COLO668 (cell line): ENCODE data around the gene ZNF428.
"Not testable (repeated sequence)": the region's sequence is repeated elsewhere in the genome, so short reads cannot be mapped to it uniquely, and the experiment has no call there.

Source experiments
- DNase-seq: peaks from one replicate; lab custom pipeline; 2025; ENCODE audit not compliant: unreplicated experiment; lab: John Stamatoyannopoulos, UW

Gene ZNF428

DNA sequence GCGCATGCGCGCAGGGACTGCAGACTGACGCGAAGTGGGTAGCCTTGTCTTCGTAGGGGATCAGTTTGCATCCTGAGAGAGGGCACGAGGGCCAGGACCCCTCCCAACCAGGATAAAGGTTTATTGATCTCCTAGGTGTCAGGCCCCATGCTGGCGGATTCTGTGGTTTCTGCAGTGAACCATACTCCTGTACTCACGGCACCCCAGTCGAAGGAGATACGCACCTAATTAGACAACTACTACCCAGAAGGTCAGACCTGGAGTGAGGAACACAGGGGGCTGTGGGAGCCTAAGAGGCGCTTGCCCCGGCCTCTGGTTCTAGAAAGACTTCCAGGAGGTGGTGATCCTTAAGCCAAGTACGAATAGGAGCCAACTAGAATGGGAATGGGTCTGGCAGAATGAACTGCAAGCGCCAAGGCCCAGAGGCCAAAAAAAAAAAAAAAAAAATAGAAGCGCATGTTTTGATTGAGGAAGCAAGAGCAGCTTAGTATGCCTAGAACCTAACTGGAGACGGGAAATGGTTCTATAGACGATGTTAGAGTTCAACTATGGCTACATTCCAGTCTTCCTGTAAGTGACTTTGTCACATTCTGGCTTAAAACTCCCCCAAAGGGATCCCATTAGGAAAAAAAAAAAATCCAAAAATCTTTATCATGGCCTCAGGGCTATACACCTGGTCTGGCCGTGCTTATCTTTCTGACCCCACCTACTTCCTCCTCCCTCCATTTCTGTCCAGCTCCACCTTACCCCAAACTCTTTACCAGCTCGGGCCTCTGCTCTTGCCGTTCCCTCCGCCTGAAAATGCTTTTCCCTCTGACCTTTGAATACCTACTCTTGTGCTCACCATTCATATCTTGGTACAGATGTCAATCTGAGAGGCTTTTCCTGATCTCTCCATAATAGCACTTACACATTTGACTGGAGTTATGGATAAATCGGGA lies 902 bp upstream of the ZNF428 start:
- no peak for DNase-seq

DNA sequence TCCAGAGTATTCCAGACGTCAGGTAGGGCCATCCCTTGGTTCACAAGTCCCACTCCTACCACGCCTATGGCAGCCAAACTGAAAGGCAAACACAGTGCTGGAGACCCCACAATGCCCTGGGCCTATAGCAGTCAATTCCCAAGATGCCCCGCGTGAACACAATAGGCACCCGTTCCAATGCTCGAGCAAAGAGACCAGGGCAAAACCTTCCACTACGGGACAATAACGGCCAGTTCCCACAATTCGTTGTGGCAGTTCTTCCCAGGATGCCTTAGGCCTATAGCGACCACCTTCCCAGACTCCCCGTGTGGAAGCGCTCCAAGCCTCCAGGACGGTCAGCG lies 538 bp downstream of the ZNF428 start:
- DNase-seq = peak; percentile 68

DNA sequence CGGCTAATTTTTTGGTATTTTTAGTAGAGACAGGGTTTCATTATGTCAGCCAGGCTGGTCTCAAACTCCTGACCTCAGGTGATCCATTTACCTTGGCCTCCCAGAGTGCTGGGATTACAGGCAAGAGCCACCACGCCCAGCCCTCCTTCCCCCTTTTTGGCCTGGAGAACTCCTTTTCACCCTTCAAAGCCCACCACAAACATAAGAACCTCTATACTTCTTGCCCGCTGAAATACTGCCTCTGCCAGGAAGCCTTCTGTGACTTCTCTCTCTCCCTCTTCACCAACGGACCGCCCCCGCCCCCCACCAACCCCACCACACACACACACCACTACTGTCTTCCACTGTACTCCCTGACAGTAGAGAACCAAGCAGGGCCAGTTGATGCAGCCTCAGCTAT lies 2.5 kb downstream of the ZNF428 start:
- DNase-seq = no peak

DNA sequence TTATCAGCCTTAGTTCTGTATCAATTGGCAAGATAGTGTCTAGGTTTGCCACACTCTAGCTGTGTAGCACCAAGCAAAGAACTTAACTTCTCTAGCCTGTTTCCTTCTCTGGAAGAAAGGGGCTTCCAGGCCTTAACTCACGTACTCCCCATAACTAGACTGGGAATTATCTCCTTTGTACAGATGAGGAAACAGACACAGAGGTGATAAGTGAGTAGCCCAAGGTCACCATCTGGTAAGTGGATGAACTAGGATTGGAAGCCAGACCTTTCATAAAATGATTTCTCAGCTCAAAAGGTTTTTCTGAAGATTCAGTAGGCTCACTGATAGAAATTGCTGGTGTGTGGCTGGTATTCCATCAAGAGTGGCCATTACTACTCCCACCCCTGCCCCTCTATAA lies 3.1 kb downstream of the ZNF428 start:
- no peak for DNase-seq

DNA sequence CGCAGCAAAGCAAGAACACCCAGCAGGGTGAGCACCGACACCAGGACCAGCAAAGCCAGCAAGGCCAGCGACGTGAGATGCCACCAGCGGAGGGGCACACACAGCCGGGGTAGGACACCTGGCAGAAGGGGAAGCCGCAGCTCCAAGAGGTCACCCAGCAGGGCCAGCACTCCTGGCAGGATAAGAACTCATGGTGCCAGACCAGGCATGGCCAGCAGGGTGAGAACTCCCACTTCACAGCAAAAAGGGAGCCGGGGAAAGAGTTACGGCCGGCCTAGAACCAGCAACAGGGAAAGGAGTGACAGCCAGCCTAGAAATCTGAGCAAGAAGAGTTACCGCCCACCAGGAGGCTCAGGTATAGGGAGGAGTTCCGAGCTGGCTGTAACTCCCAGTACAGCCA lies 7.1 kb downstream of the ZNF428 start:
- DNase-seq = no peak

DNA sequence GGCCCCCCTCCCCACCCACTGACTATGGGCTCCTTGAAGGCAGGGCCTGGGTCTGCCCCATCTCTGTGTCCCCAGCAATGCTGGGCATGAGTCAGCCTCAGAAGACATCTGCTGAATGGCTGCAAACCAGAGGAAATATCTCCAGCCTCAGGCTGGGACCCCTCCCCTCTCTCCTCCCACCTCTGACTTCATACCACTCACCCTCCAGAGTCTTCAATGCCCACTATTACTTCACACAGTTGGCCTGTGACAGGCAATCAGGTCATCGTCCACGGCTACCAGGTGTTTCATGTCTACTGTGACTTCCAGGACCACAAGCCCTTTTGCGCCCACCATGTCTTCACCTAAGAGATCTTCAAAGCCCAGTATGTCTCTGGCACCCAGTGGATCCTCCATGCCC lies 7.6 kb downstream of the ZNF428 start, which contains the start of gene SRRM5:
TSS of gene SRRM5 (plus strand) at position 301 of the 400 bp plus-strand sequence. CDS start at position 335, 34 bp downstream.
- DNase-seq = no peak

DNA sequence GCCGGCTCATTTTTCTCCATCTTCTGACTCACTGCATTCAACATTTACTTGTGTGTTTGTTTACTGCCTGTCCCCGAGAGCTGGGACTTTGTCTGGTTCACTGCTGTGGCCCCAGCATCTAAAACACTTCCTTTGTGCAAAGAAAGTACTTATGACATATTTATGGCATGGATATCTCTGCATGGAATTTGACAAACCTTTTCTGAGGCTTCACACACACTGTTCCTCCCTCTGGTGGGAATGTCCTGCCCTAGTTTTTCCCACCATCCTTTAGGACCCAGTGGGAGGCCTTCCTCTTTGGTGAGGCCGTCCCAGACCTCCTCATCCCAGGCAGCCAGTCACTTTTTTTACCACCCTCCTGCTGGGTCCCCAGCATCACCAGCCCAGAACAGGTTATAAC lies 8.9 kb downstream of the ZNF428 start:
- no peak for DNase-seq

DNA sequence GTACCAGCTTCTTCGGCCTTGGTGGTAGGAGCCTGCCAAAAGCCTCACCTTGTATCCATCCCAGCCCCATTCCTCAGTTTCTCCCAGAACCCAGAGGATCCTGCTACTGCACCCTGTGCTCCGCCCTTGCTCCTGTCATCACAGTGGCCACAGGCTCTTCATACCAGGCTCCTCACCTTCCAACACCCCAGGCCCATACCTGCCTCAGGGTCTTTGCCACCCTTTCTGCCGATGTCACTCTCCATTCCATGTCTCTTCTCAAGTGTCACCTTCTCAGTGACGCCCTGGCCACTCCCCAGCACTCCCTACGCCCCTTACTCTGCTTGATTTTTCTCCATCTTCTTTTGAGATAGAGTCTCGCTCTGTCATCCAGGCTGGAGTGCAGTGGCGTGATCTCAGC lies 9.6 kb downstream of the ZNF428 start:
- DNase-seq = no peak

DNA sequence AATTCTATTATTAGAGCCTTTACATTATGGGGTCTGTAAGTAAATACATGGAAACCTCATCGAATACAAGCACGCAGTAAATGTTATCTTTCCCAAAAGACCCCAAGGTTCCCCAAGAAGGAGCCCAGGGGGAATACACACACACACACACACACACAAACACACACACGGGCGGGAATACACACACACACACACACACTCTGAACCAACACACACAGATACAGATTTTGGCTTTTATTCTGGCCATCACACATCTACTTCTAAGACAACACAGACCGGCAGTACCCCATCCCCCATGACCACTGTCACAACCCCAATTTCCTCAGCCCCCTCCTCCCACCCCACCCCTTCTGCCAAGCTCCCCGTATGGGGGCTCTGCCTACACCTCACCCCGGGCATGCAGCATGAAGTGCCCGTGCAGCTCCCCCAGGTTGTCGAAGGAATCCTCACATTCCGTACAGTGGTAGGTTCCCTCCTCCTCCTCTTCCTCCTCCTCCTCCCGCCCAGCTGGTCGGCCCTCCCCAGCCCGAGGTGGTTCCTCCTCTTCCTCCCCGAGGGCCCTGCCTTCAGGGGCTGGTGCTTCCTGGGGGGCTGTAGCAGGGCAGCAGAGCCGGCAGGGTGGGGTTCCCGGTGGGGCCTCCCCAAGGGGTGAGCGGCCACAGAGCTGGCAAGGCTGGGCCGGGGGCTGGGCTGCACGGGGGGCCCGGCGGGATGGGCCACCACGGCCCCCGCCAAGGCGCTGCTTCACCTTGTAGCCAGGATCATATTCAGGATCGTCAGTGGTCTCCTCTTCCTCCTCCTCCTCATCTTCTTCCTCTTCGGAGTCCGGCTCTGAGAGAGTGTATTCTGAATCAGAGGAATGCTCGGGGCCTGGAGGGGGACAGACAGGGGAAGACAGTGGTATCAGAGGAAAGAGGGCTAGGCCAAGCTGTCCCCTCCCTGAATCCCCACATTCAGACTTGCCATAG lies 11.9 kb downstream of the ZNF428 start:
- DNase-seq = no peak

DNA sequence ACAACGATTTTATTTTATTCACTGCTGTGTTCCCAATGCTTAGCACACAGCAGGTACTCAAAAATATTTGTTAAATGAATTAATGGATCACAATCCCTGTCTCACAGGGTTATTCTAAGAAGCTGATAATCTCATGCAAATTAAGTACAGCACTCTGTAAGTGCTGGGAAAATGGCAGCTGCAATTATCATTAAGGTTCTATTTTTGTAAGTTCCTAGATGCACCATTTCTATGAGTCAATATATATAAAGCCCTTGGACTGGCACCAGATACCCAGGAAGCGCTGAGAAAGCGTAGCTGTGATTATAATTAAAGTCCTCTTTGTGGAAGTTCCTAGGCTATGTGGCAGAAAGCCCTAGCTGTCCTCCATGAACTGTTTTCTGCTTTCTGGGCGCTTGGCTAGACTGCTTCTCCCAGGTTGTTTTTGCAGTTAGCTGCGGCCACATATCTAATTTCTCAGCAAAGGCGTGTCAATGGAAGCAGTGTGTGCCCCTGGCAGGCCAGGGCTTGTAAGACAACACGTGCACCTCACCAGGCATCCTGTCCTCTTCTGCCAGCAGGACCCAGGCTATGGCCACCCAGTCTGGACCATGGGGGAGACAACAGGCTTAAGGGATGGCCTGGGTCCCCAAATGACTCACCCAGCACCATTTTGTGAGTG lies 12.7 kb downstream of the ZNF428 start:
- DNase-seq = no peak

DNA sequence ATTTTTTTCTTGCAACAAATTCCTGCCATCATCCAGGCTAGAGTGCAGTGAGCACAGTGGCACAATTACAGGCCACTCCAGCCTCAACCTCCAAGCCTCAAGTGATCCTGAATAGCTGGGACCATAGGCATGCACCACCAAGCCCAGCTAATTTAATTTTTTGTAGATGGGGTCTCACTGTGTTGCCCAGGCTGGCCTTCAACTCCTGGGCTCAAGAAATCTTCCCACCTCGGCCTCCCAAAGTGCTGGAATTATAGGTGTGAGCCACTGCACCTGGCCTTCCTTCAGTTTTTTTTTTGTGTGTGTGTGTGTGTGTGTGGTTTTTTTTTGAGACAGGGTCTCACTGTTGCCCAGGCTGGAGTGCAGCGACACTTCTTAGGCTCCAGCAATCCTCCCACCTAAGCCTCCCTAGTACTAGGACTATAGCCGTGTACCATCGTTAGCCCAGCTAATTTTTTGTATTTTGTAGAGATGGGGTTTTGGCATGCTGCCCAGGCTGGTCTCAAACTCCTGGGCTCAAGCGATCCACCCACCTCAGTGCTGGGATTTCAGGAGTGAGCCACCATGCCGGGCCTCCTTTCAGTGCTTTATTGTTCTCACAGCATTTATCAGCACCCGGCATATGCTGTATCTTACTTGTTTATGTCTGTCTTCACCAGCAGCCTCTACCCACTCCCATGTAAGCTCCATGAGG lies 13.4 kb downstream of the ZNF428 start:
- DNase-seq = no peak

DNA sequence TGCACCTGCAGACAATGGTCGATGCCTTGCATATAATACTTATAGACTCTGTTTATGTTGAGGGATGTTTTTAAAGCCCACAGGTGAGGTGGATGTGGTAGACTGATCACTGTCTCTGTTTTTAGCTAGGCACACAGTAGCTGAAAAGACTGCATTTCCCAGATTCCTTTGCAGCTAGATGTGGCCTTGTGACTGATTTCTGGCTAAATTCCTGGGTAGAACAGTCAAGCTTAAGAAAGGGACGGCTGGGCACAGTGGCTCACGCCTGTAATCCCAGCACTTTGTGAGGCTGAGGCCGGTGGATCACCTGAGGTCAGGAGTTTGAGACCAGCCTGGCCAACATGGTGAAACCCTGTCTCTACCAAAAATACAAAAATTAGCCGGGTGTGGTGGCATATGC lies 19.1 kb downstream of the ZNF428 start:
- DNase-seq = not testable (repeated sequence)

DNA sequence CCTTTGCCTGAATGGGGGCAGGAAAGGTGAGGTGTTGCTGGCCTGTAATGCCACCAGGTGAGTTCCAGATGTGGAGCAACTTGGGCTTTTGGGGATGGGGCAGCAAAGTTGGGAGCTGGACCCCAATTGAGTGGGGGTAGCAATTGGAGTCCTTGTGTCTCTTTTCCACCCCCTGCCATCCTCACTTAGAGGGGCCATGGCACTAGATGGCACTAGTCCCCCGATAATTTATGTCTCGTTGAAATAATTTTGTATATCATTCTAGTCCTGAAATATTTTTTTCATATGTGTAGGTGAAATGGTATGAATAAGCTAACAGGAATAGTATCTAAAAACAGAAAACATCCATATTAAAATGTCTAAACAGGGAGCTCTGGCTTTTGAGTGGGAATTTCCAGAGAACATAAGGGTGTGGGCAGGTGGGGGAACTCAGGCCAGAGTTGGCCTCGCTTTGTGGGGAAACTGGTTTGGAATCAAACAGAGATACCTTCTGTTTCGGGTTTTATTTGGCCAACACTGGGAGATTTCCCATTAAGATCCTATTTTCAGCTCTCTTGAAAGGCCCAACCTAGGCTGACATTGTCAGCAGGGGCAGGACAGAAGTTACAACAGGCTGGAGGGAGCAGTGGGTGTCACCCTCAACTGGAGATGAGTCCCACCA lies 19.7 kb downstream of the ZNF428 start:
- DNase-seq = no peak

DNA sequence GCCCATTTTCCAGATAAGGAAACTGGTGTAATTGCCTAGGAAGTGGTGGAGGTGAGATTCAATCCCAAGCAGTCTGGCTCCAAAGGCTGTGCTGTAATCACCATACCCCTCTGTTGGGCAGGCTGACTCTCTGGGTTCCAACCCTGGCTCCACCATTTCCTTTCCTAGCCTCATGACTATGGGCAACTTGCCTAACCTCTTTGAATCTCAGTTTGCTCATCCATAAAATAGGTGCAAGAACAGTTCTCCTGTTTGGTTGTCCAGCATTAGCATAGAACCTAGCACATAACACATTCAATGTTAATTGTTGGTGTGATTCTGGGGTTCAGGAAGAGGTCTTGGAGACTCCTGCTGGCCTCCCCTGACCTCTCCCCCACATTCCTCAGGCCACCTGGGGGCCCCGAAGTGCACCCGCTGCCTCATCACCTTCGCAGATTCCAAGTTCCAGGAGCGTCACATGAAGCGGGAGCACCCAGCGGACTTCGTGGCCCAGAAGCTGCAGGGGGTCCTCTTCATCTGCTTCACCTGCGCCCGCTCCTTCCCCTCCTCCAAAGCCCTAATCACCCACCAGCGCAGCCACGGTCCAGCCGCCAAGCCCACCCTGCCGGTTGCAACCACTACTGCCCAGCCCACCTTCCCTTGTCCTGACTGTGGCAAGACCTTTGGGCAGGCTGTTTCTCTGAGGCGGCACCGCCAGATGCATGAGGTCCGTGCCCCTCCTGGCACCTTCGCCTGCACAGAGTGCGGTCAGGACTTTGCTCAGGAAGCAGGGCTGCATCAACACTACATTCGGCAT lies 20.8 kb downstream of the ZNF428 start:
- no peak for DNase-seq

DNA sequence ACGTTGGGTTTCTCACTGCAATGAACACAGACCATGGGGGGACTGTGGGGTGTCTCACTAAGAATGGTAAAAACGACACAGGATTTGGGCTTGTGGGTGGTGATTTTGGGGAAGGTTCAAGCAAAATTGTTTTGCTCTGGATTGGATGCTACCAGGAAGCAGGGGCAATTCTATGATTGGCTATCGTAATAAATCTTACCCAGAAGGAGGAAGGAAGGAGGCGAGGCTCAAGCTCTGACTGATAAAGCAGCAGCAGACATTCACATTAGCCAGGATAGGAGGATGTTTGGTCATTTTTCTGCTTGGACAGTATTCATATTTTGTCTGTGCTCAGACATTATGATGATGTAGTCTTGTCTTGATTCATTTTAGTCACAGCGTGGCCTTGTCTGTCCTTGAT lies 21.6 kb downstream of the ZNF428 start:
- DNase-seq = no peak

DNA sequence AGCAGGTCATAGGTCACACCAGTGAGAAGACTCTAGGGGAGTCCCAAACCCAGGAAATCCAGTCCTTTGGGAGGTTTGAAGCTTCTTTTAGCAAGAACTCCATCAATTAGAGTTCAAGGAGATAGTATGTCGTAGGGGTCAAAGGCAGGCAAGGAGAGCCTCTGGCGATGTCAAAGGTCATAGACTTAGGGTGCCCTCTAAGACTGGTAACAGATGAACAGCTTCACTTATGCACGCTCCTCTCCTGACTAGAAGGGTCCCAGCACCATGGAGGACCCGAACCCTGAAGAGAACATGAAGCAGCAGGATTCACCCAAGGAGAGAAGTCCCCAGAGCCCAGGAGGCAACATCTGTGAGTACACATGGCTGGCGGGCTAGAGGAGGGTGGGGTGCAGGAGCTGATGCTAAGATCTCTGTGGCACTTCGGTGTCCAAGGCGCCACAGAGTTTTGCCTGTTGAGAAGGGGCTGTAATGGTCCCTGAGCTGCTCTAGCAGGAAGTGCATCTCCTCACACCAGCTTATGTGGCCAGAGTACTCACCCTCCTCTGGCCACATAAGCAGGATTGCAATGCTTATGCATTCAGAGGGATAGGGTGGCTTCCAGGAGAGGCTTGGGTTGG lies 22.5 kb downstream of the ZNF428 start:
- no peak for DNase-seq

DNA sequence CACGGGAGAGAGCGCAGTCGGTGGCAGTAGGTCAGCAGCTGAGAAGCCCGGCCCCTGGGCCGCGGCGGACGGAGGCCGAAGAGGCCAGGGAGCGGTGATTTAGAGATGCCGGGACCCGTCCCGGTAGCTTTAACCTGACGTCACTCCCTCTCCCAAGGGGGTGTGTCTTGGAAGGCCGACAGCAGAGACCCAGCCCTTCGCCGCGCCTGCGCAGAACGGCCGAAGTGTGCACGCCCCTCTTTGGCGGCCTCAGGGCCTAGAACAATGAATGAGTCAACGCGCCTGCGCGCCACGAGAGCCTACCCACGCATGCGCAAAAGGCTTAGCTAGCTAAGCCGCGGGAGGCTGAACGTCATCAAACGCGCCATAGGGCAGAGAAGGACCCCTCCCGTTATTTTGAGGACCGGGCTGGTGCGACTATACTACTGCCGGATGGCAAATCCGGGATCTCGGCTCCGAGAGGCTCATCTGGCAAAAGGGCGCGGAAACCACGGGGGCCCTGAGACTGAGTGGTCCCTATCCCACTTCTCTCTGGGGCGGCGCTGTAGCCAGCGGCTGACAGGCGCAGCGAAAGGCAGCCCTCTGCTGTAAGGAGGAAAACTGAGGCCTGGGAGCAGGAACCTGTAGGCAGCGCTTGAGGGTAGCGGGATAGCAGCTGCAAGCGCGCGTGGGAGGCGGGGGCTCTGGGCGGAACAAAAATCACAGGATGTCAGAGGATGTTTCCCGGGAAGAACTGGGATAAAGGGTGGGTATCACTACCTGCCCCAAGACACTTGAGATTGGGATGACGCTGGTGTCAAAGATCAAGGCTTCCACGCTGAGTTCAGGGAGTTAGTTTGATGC lies 23.2 kb downstream of the ZNF428 start, which contains the start of the genes IRGQ and ZNF576:
TSS of gene IRGQ (minus strand) at position 136 of the 843 bp plus-strand sequence. CDS start 796 bp downstream, outside the sequence.
TSS of gene ZNF576 (plus strand) at position 597 of the 843 bp plus-strand sequence. CDS start 514 bp downstream, outside the sequence.
- DNase-seq = peak; percentile 99

DNA sequence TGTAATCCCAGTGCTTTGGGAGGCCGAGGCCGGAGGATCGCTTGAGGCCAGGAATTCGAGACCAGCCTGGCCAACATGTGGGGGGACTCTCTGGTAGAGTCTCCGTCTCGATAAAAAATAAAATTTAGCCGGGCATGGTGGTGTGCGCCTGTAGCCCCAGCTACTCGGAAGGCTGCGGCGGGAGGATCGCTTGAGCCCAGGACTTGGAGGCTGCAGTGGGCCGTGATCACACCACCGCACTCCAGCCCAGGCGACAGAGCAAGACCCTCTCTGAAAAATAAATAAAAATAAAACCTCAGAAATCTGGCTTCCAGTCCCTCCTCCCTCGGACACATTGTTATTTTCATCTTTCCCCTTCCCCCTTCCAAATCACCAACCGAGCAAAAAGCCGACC lies 23.8 kb downstream of the ZNF428 start:
- peak; percentile 38 for DNase-seq
